Esophagus squamous epithelium (tissue), 5 donors: ENCODE data around the gene SERPINA1. TPM values are rescaled to one million over a fixed set of nuclear protein-coding genes. Genes with fewer than 3 reads are reported as not detected.
"Not testable (repeated sequence)": the region's sequence is repeated elsewhere in the genome, so short reads cannot be mapped to it uniquely, and the experiment has no call there.

Experiments used
- DNase-seq: peaks from one replicate; lab custom pipeline; 2025; lab: John Stamatoyannopoulos, UW
- H3K27ac ChIP-seq, 4 donors: fragments of 200-600 bp; sonication (generic); one replicate each; pipeline ENCODE4 v1.5.1; 2016 to 2019; ENCODE audit warnings: mild to moderate bottlenecking in 1 of 4
- H3K27me3 ChIP-seq, 4 donors: fragments of 200-600 bp; sonication (generic); 1 replicate in 3 of 4; 2 replicates in 1 of 4; pipeline versions ENCODE4 v1.5.1 to v1.6.0; 2017 to 2021; ENCODE audit warnings: antibody characterized with exemption in 1 of 4
- H3K36me3 ChIP-seq, 3 donors: fragments of 200-600 bp; sonication (generic); one replicate each; pipeline ENCODE4 v1.5.1; 2016 to 2019
- H3K4me1 ChIP-seq, 3 donors: fragments of 200-600 bp; sonication (generic); one replicate each; pipeline ENCODE4 v1.5.1; 2017 to 2019
- H3K4me3 ChIP-seq, 4 donors: fragments of 200-600 bp; sonication (generic); 1 replicate in 3 of 4; 2 replicates in 1 of 4; pipeline ENCODE4 v1.5.1; 2016 to 2019; ENCODE audit warnings: mild to moderate bottlenecking in 2 of 4, moderate library complexity in 1 of 4
- H3K9me3 ChIP-seq, 3 donors: fragments of 200-600 bp; sonication (generic); one replicate each; pipeline ENCODE4 v1.5.1; 2016 to 2019
- CTCF ChIP-seq, 6 experiments: fragments of 450-650 bp in 4 of 6; fragments of 200-600 bp in 2 of 6; sonication (generic) in 2 of 6; IDR thresholded peaks; one replicate each; pipeline ENCODE4 v1.5.1; 2016 to 2019; ENCODE audit warnings: antibody characterized with exemption in 6 of 6, mild to moderate bottlenecking in 4 of 6, moderate library complexity in 4 of 6
- POLR2A ChIP-seq, 4 donors: fragments of 450-650 bp; IDR thresholded peaks; one replicate each; pipeline ENCODE4 v1.6.1; 2017; ENCODE audit warnings: antibody characterized with exemption in 4 of 4, mild to moderate bottlenecking in 4 of 4, moderate library complexity in 3 of 4
- WGBS, 2 donors: methylation state at CpG; one replicate each; pipeline ENCODE4 v1.1.5; 2018; 5-methylcytosine and 5-hydroxymethylcytosine counted together
- intact Hi-C: fragments of 100-400 bp; cut with DNase I; formaldehyde crosslinking; loops from one replicate; pipeline ENCODE4 v1.15.0; 2022
- total RNA-seq, 4 donors: library from RNA; depleted of rRNA; stranded (reverse); fragments of >200 nt; gene quantifications; one replicate each; pipeline ENCODE4 v1.1.0, GENCODE V29; 2016
- donor health status: DM: yes; HTN: yes; CAD: no.

Gene SERPINA1
- total RNA-seq, 4 donors from 2014 or later, result 1.7 to 16.4 (median 5.8) TPM

GRCh38 chr14:94423453-94424056 is 35.2 kb upstream of the SERPINA1 start:
- TF ChIP-seq POLR2A (IDR thresholded peaks at IDR 0.05) (no peak), CTCF (IDR thresholded peaks at IDR 0.05) (peak in 5 of 6 experiments; percentile 45 to 69 (median 56))
- WGBS, 2 donors, result 11 to 18% methylated on average over 6 to 13 of the region's 13 CpGs

GRCh38 chr14:94421316-94421715 is 32.9 kb upstream of the SERPINA1 start:
- H3K4me1 ChIP-seq, result peaks cover 0 to 1% (median 0%) of the 10 kb centered on the region in 3 donors
- no peaks in the 10 kb centered on the region for H3K9me3 ChIP-seq
- peaks cover 0 to 10% (median 0%) of the 10 kb centered on the region in 4 donors for H3K27me3 ChIP-seq
- no peak for DNase-seq
- H3K27ac ChIP-seq, result no peak overlapping the region
- 61 to 71% methylated on average over 2 of the region's 2 CpGs for WGBS, 2 donors
- H3K4me3 ChIP-seq, result no peak overlapping the region
- TF ChIP-seq CTCF (IDR thresholded peaks at IDR 0.05), result no peak
- H3K36me3 ChIP-seq, result no peaks in the 10 kb centered on the region
- intact Hi-C loops, result loop anchor here (10.0 kb wide), 1 partner anchor 123 kb away; no protein-coding TSS in a partner anchor

More at GRCh38 chr14:94423453-94424056, 35.2 kb upstream of the SERPINA1 start:
- Histone ChIP-seq H3K27ac (no peak overlapping the region), H3K27me3 (peaks cover 0 to 10% (median 0%) of the 10 kb centered on the region in 4 donors), H3K4me3 (no peak overlapping the region), H3K36me3 (no peaks in the 10 kb centered on the region), H3K4me1 (peaks cover 0 to 15% (median 3%) of the 10 kb centered on the region in 3 donors), H3K9me3 (no peaks in the 10 kb centered on the region)
- no peak for DNase-seq
- intact Hi-C loops, result loop anchor here (10.0 kb wide), 1 partner anchor 121 kb away; no protein-coding TSS in a partner anchor

- H3K9me3 ChIP-seq, result not testable (repeated sequence)
Measured at GRCh38 chr14:94417497-94418205, 29.2 kb upstream of the SERPINA1 start.

GRCh38 chr14:94412671-94413638 is 24.6 kb upstream of the SERPINA1 start:
- Histone ChIP-seq H3K27ac (no peak overlapping the region), H3K9me3 (no peaks in the 10 kb centered on the region), H3K4me1 (peaks cover 0 to 10% (median 0%) of the 10 kb centered on the region in 3 donors), H3K4me3 (no peak overlapping the region), H3K36me3 (no peaks in the 10 kb centered on the region), H3K27me3 (no peaks in the 10 kb centered on the region)
- intact Hi-C loops, result no loop called here
- no peak for DNase-seq
- WGBS, 2 donors, result 54 to 60% methylated on average over 8 of the region's 8 CpGs
- no peak for TF ChIP-seq POLR2A (IDR thresholded peaks at IDR 0.05)
- peak in 3 of 6 experiments; percentile 13 to 43 (median 24) for TF ChIP-seq CTCF (IDR thresholded peaks at IDR 0.05)

More at GRCh38 chr14:94417497-94418205, 29.2 kb upstream of the SERPINA1 start:
- DNase-seq, H3K4me3 ChIP-seq, intact Hi-C loops, H3K27ac ChIP-seq, H3K27me3 ChIP-seq, H3K4me1 ChIP-seq, H3K36me3 ChIP-seq: not testable (repeated sequence)
- WGBS, 2 donors, result 70 to 82% methylated on average over 3 of the region's 3 CpGs

- TF ChIP-seq POLR2A (IDR thresholded peaks at IDR 0.05) (no peak), CTCF (IDR thresholded peaks at IDR 0.05) (no peak)
- H3K27me3 ChIP-seq, result no peaks in the 10 kb centered on the region
- peaks cover 0 to 10% (median 0%) of the 10 kb centered on the region in 3 donors for H3K4me1 ChIP-seq
- no peaks in the 10 kb centered on the region for H3K9me3 ChIP-seq
- H3K27ac ChIP-seq, result no peak overlapping the region
- intact Hi-C loops, result no loop called here
- H3K36me3 ChIP-seq, result no peaks in the 10 kb centered on the region
- 29 to 31% methylated on average over 1 of the region's 1 CpG for WGBS, 2 donors
- DNase-seq, result no peak
- no peak overlapping the region for H3K4me3 ChIP-seq
Measured at GRCh38 chr14:94411638-94412037, 23.2 kb upstream of the SERPINA1 start.

GRCh38 chr14:94409430-94409829 is 21.0 kb upstream of the SERPINA1 start:
- not testable (repeated sequence) for H3K27ac ChIP-seq
- 82 to 87% methylated on average over 4 to 5 of the region's 5 CpGs for WGBS, 2 donors

More at GRCh38 chr14:94409430-94409829, 21.0 kb upstream of the SERPINA1 start:
- H3K4me3 ChIP-seq, H3K27me3 ChIP-seq, H3K9me3 ChIP-seq, intact Hi-C loops, DNase-seq, H3K36me3 ChIP-seq: not testable (repeated sequence)
- peaks cover 0 to 10% (median 0%) of the 10 kb centered on the region in 3 donors for H3K4me1 ChIP-seq
